NCI-H774 (cell line): ENCODE results near the gene DNMBP.
A peak's percentile ranks its signal among the peaks of the same experiment; 100 is the strongest.
"Not testable (repeated sequence)": the region's sequence is repeated elsewhere in the genome, so short reads cannot be mapped to it uniquely, and the experiment has no call there.

Source experiments
- DNase-seq: peaks from one replicate; lab custom pipeline; 2025; lab: John Stamatoyannopoulos, UW

The DNMBP gene

GRCh38 chr10:99958302-99958701, 51.4 kb downstream of the DNMBP start:
- no peak for DNase-seq

GRCh38 chr10:99953510-99953909, 56.2 kb downstream of the DNMBP start:
- not testable (repeated sequence) for DNase-seq

- DNase-seq = no peak
These were observed 56.9 kb downstream of the DNMBP start for GRCh38 chr10:99952799-99953198.

- DNase-seq = not testable (repeated sequence)
These were observed 63.7 kb downstream of the DNMBP start for GRCh38 chr10:99946051-99946450.

- no peak for DNase-seq
These were observed 64.5 kb downstream of the DNMBP start for GRCh38 chr10:99945263-99945662.

GRCh38 chr10:99944860-99945259, 64.9 kb downstream of the DNMBP start:
- no peak for DNase-seq

- DNase-seq = no peak
These were observed 65.8 kb downstream of the DNMBP start for GRCh38 chr10:99943908-99944307.

GRCh38 chr10:99941942-99942820, 67.6 kb downstream of the DNMBP start:
- DNase-seq = no peak

GRCh38 chr10:99938563-99938962, 71.2 kb downstream of the DNMBP start:
- no peak for DNase-seq

- no peak for DNase-seq
These were observed 72.1 kb downstream of the DNMBP start for GRCh38 chr10:99937630-99938029.

- not testable (repeated sequence) for DNase-seq
These were observed 77.4 kb downstream of the DNMBP start for GRCh38 chr10:99932203-99932957.

GRCh38 chr10:99930731-99931550, 78.8 kb downstream of the DNMBP start:
- peak; percentile 2 for DNase-seq

GRCh38 chr10:99929360-99929759, 80.4 kb downstream of the DNMBP start:
- no peak for DNase-seq

- DNase-seq = no peak
These were observed 81.9 kb downstream of the DNMBP start for GRCh38 chr10:99927721-99928280.

GRCh38 chr10:99926925-99927720, 82.6 kb downstream of the DNMBP start:
- DNase-seq = no peak

GRCh38 chr10:99924451-99925255, 85.1 kb downstream of the DNMBP start:
- no peak for DNase-seq

GRCh38 chr10:99921948-99922347, 87.8 kb downstream of the DNMBP start:
- DNase-seq = no peak

GRCh38 chr10:99920901-99921300, 88.8 kb downstream of the DNMBP start:
- DNase-seq = no peak

- DNase-seq = no peak
These were observed 89.3 kb downstream of the DNMBP start for GRCh38 chr10:99920486-99920885.
